Measurements from ENCODE around the gene ST8SIA6.

DNA sequence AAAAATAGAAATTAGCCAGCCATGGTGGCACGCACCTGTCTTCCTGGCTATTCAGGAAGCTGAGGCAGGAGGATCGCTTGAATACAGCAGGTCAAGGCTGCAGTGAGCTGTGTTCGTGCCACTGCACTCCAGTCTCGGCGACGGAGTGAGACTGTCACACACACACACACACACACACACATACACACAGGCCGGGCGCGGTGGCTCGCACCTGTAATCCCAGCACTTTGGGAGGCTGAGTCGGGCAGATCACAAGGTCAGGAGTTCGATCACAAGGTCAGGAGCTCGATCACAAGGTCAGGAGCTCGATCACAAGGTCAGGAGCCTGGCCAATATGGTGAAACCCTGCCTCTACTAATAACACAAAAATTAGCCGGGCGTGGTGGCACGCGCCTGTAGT, 68.4 kb downstream of the ST8SIA6 start:
- TF ChIP-seq, protein P1, sequence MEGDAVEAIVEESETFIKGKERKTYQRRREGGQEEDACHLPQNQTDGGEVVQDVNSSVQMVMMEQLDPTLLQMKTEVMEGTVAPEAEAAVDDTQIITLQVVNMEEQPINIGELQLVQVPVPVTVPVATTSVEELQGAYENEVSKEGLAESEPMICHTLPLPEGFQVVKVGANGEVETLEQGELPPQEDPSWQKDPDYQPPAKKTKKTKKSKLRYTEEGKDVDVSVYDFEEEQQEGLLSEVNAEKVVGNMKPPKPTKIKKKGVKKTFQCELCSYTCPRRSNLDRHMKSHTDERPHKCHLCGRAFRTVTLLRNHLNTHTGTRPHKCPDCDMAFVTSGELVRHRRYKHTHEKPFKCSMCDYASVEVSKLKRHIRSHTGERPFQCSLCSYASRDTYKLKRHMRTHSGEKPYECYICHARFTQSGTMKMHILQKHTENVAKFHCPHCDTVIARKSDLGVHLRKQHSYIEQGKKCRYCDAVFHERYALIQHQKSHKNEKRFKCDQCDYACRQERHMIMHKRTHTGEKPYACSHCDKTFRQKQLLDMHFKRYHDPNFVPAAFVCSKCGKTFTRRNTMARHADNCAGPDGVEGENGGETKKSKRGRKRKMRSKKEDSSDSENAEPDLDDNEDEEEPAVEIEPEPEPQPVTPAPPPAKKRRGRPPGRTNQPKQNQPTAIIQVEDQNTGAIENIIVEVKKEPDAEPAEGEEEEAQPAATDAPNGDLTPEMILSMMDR (conservative IDR thresholded peaks at IDR 0.05 in 1 of 2, IDR thresholded peaks at IDR 0.05 in 1 of 2; ENCODE audit: extremely low read depth in 1 of 2, insufficient read depth in 1 of 2, low read depth in 1 of 2, low read length in 2 of 2) = no peak
- TF ChIP-seq EZH2 (IDR thresholded peaks at IDR 0.05; ENCODE audit: borderline replicate concordance, low read length) = no peak
